PC-9 (cell line): ENCODE data around the gene TMEM131L. TPM values are rescaled to one million over a fixed set of nuclear protein-coding genes. Genes with fewer than 3 reads are reported as not detected.
"Not testable (repeated sequence)": the region's sequence is repeated elsewhere in the genome, so short reads cannot be mapped to it uniquely, and the experiment has no call there.

Source experiments
- BruUV-seq: library from RNA; stranded (reverse); fragments of 400-500 nt; replicated peaks from 2 replicates; lab custom pipeline; 2021; lab: Mats Ljungman, UMichigan
- CTCF ChIA-PET: fragments of 300-600 bp; sonication (Branson Sonifier 250); formaldehyde crosslinking; loops from one replicate; lab custom pipeline; 2022; ENCODE audit warnings: antibody characterized with exemption; lab: Charles Lee
- POLR2A ChIA-PET: fragments of 300-600 bp; sonication (Branson Sonifier 250); formaldehyde crosslinking; loops from one replicate; lab custom pipeline; 2022; ENCODE audit warnings: antibody characterized with exemption; ENCODE audit not compliant: unreplicated experiment; lab: Charles Lee
- DNase-seq, 2 experiments: peaks; one replicate each; pipeline versions ENCODE4 v3.0.0 to v3.0.0-alpha.2; 2015 to 2022; ENCODE audit warnings: mixed read lengths in 1 of 2
- H2AFZ ChIP-seq: fragments of 200-600 bp; sonication (generic); 2 replicates; pipeline ENCODE4 v1.8.1; 2017; ENCODE audit warnings: antibody characterized with exemption
- H3F3A ChIP-seq: fragments of 200-600 bp; sonication (generic); 2 replicates; pipeline ENCODE4 v1.8.1; 2017; ENCODE audit warnings: antibody characterized with exemption, mild to moderate bottlenecking, low read depth; ENCODE audit not compliant: insufficient read depth
- H3K27ac ChIP-seq: fragments of 200-600 bp; sonication (generic); 2 replicates; pipeline ENCODE4 v1.6.1; 2016; ENCODE audit warnings: mixed run types
- H3K27me3 ChIP-seq: fragments of 200-600 bp; sonication (generic); 2 replicates; pipeline ENCODE4 v1.6.1; 2016; ENCODE audit warnings: low read depth, mixed run types; ENCODE audit not compliant: insufficient read depth
- H3K36me3 ChIP-seq: fragments of 200-600 bp; sonication (generic); 2 replicates; pipeline ENCODE4 v1.6.1; 2016; ENCODE audit warnings: low read depth, mixed run types
- H3K4me1 ChIP-seq: fragments of 200-600 bp; sonication (generic); replicated peaks from 2 replicates; pipeline ENCODE4 v1.6.1; 2016; ENCODE audit warnings: mixed run types; ENCODE audit not compliant: insufficient read depth
- H3K4me2 ChIP-seq: fragments of 200-600 bp; sonication (generic); 2 replicates; pipeline ENCODE4 v1.6.1; 2017; ENCODE audit warnings: mixed run types
- H3K4me3 ChIP-seq: fragments of 200-600 bp; sonication (generic); 2 replicates; pipeline ENCODE4 v1.6.1; 2016; ENCODE audit warnings: mixed run types
- H3K79me2 ChIP-seq: fragments of 200-600 bp; sonication (generic); 2 replicates; pipeline ENCODE4 v1.6.1; 2017; ENCODE audit warnings: low read depth, mixed run types
- H3K9me2 ChIP-seq: fragments of 200-600 bp; sonication (generic); 2 replicates; pipeline ENCODE4 v1.8.1; 2017; ENCODE audit warnings: mild to moderate bottlenecking; ENCODE audit not compliant: insufficient read depth
- H3K9me3 ChIP-seq: fragments of 200-600 bp; sonication (generic); 2 replicates; pipeline ENCODE4 v1.8.1; 2016; ENCODE audit warnings: low read depth; ENCODE audit not compliant: insufficient read depth
- H4K20me1 ChIP-seq: fragments of 200-600 bp; sonication (generic); 2 replicates; pipeline ENCODE4 v1.8.1; 2017; ENCODE audit not compliant: insufficient read depth
- EZH2 ChIP-seq: fragments of 200-600 bp; sonication (generic); IDR thresholded peaks from 2 replicates; pipeline ENCODE4 v1.8.0; 2017; ENCODE audit warnings: antibody characterized with exemption, low read depth
- intact Hi-C: fragments of 100-400 bp; cut with micrococcal nuclease; formaldehyde crosslinking; loops from one replicate; pipeline ENCODE4 v1.10.0; 2022; ENCODE audit not compliant: unreplicated experiment
- total RNA-seq: library from RNA; stranded (reverse); gene quantifications from 2 replicates; pipeline ENCODE4 v1.2.3, GENCODE V29; 2021
- TF ChIP-seq, protein P1 (sequence below): fragments of 200-600 bp; sonication (generic); conservative IDR thresholded peaks from 2 replicates; pipeline ENCODE4 v1.6.1; 2017; ENCODE audit warnings: mixed run types, antibody characterized with exemption, mild to moderate bottlenecking, moderate library complexity

Gene TMEM131L
- total RNA-seq, 1 experiment from 2014 or later, result 3.8 TPM

DNA sequence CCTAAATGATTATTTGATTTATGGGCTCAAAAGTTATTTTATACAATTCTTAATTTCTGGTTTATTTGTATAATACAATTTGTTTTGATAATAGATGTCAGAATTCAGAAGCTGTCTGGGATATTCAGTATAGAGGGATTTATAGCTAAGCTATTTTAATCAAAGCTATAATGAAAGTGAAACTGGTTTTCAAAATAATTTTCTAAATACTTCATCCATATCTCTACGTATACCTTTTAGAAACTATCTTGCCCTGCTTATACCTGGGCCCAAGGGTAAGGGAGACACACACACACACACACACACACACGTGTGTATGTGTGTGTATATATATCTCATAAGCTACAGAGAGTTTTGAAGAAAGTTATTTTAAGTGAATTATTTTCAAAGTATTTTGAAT lies 2.9 kb downstream of the TMEM131L start:
- H3K9me3 ChIP-seq, result no peaks in the 10 kb centered on the region

DNA sequence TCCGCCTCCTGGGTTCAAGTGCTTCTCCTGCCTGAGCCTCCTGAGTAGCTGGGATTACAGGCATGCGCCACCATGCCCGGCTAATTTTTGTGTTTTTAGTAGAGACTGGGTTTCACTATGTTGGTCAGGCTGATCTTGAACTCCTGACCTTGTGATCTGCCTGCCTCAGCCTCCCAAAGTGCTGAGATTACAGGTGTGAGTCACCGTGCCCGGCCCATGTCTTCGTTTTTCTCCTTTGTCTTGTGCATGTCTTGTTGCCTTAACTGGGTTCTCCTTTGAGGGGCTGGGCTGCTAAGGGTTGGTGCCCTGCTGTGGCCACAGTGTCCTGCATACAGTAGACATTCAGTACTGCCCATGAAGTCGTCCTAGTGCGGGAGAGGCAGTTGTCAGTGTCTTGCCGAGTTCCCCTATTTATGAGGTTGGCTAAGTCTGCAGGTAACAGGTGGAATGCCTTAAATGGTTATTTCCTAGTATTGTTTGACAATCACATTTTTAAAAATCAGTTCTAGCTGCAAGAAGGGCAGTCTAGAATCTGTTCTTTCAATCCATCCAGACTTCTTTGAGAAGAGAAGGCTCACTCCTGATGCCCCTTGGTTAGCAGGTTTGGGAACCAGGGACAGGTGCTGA lies 5.0 kb downstream of the TMEM131L start:
- H3K79me2 ChIP-seq, H3K4me3 ChIP-seq, H2AFZ ChIP-seq, H3K27me3 ChIP-seq, H3K36me3 ChIP-seq, POLR2A ChIA-PET, intact Hi-C loops, H4K20me1 ChIP-seq, H3K9me3 ChIP-seq, BruUV-seq, DNase-seq, CTCF ChIA-PET, H3K9me2 ChIP-seq: not testable (repeated sequence)
- Histone ChIP-seq H3F3A (peaks cover 22% of the 10 kb centered on the region), H3K27ac (peak overlapping the region; percentile 32; the same call in 1 of the 2 replicates), H3K4me2 (0 out of 2 replicates have a peak overlapping the region, but pooled peaks have one; percentile 31), H3K4me1 (peaks cover 29% of the 10 kb centered on the region)

More for the DNA sequence above, 2.9 kb downstream of the TMEM131L start:
- DNase-seq, result no peak
- Histone ChIP-seq H3K4me3 (no peak overlapping the region), H2AFZ (no peak overlapping the region), H3K36me3 (no peaks in the 10 kb centered on the region), H3K27ac (no peak overlapping the region), H3F3A (peaks cover 22% of the 10 kb centered on the region), H4K20me1 (no peaks in the 10 kb centered on the region), H3K9me2 (no peaks in the 10 kb centered on the region), H3K79me2 (peaks cover 9% of the 10 kb centered on the region), H3K27me3 (no peaks in the 10 kb centered on the region), H3K4me2 (0 out of 2 replicates have a peak overlapping the region, but pooled peaks have one; percentile 96), H3K4me1 (peaks cover 37% of the 10 kb centered on the region)
- POLR2A ChIA-PET, result interaction anchor here (0.5 kb wide), 1 partner anchor 17 kb away, joined by 6 read pairs; no protein-coding TSS in a partner anchor
- CTCF ChIA-PET, result interaction anchor here (0.6 kb wide), 1 partner anchor 28 kb away, joined by 4 read pairs; no protein-coding TSS in a partner anchor
- TF ChIP-seq EZH2, result no peak
- intact Hi-C loops, result no loop called here
- no TSS peak for BruUV-seq

DNA sequence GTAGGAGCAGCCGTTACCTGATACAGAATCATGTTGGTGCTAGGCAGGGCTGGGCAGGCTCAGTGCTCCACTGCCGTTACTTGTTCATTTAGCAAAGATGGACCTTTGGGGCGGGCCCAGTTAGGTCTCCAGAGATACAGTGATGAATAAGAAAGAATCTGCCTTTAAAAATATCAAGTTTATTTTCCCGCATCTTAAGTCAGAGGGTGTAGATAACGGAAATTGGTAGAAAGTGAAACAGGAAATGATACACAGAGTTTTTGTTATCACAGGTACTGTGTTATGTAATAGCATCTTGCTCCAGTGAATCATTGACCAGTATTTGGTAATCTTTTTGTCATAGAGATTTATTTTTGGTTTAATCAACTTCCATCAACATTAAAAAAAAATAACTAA lies 5.5 kb downstream of the TMEM131L start:
- peak overlapping the region; percentile 32; the same call in 1 of the 2 replicates for H3K27ac ChIP-seq
- peaks cover 29% of the 10 kb centered on the region for H3K4me1 ChIP-seq
- POLR2A ChIA-PET, result no interaction called here
- H3K79me2 ChIP-seq, result peaks cover 9% of the 10 kb centered on the region
- no TSS peak for BruUV-seq
- H2AFZ ChIP-seq, result no peak overlapping the region
- H3K9me2 ChIP-seq, result no peaks in the 10 kb centered on the region
- 0 out of 2 replicates have a peak overlapping the region, but pooled peaks have one; percentile 31 for H3K4me2 ChIP-seq
- TF ChIP-seq, protein P1, sequence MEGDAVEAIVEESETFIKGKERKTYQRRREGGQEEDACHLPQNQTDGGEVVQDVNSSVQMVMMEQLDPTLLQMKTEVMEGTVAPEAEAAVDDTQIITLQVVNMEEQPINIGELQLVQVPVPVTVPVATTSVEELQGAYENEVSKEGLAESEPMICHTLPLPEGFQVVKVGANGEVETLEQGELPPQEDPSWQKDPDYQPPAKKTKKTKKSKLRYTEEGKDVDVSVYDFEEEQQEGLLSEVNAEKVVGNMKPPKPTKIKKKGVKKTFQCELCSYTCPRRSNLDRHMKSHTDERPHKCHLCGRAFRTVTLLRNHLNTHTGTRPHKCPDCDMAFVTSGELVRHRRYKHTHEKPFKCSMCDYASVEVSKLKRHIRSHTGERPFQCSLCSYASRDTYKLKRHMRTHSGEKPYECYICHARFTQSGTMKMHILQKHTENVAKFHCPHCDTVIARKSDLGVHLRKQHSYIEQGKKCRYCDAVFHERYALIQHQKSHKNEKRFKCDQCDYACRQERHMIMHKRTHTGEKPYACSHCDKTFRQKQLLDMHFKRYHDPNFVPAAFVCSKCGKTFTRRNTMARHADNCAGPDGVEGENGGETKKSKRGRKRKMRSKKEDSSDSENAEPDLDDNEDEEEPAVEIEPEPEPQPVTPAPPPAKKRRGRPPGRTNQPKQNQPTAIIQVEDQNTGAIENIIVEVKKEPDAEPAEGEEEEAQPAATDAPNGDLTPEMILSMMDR, result no peak
- no peak for TF ChIP-seq EZH2
- H3K4me3 ChIP-seq, result no peak overlapping the region
- CTCF ChIA-PET, result no interaction called here
- peak in 1 of 2 experiments; percentile 42 for DNase-seq
- H4K20me1 ChIP-seq, result no peaks in the 10 kb centered on the region
- intact Hi-C loops, result no loop called here
- H3K36me3 ChIP-seq, result no peaks in the 10 kb centered on the region
- H3K9me3 ChIP-seq, result no peaks in the 10 kb centered on the region
- H3F3A ChIP-seq, result peaks cover 22% of the 10 kb centered on the region
- H3K27me3 ChIP-seq, result no peaks in the 10 kb centered on the region
